SJCRH30 (cell line): ENCODE measurements around the gene SECTM1. TPM values are rescaled to one million over a fixed set of nuclear protein-coding genes. Genes with fewer than 3 reads are reported as not detected.
A peak's percentile ranks its signal among the peaks of the same experiment; 100 is the strongest.
"Not testable (repeated sequence)": the region's sequence is repeated elsewhere in the genome, so short reads cannot be mapped to it uniquely, and the experiment has no call there.

ENCODE experiments used
- DNase-seq, 2 experiments: peaks; one replicate each; pipeline ENCODE4 v3.0.0-alpha.2; 2015 to 2020
- H3K27ac ChIP-seq: fragments of 250-450 bp; sonication (Bioruptor Pico); 2 replicates; pipeline ENCODE4 v1.5.1; 2020; ENCODE audit warnings: mild to moderate bottlenecking, moderate library complexity
- H3K27me3 ChIP-seq: fragments of 250-450 bp; sonication (Bioruptor Pico); 2 replicates; pipeline ENCODE4 v1.5.1; 2020; ENCODE audit warnings: mild to moderate bottlenecking, moderate library complexity
- H3K36me3 ChIP-seq: fragments of 250-450 bp; sonication (Bioruptor Pico); 2 replicates; pipeline ENCODE4 v1.5.1; 2020; ENCODE audit warnings: mild to moderate bottlenecking, moderate library complexity
- H3K4me1 ChIP-seq: fragments of 250-450 bp; sonication (Bioruptor Pico); 2 replicates; pipeline ENCODE4 v1.5.1; 2020; ENCODE audit warnings: mild to moderate bottlenecking, moderate library complexity
- H3K4me3 ChIP-seq: fragments of 250-450 bp; sonication (Bioruptor Pico); 2 replicates; pipeline ENCODE4 v1.5.1; 2020; ENCODE audit warnings: mild to moderate bottlenecking, moderate library complexity
- H3K9me3 ChIP-seq: fragments of 250-450 bp; sonication (Bioruptor Pico); replicated peaks from 2 replicates; pipeline ENCODE4 v1.5.1; 2020; ENCODE audit warnings: mild to moderate bottlenecking, moderate library complexity
- total RNA-seq: library from RNA; depleted of rRNA; stranded (reverse); fragments of >200 nt; shearing (Covaris generic); gene quantifications from 2 replicates; pipeline ENCODE4 v1.2.3, GENCODE V29; 2014; rRNA removed

The SECTM1 gene
- total RNA-seq, result 0.36 and 1.1 TPM in 2 replicates

DNA sequence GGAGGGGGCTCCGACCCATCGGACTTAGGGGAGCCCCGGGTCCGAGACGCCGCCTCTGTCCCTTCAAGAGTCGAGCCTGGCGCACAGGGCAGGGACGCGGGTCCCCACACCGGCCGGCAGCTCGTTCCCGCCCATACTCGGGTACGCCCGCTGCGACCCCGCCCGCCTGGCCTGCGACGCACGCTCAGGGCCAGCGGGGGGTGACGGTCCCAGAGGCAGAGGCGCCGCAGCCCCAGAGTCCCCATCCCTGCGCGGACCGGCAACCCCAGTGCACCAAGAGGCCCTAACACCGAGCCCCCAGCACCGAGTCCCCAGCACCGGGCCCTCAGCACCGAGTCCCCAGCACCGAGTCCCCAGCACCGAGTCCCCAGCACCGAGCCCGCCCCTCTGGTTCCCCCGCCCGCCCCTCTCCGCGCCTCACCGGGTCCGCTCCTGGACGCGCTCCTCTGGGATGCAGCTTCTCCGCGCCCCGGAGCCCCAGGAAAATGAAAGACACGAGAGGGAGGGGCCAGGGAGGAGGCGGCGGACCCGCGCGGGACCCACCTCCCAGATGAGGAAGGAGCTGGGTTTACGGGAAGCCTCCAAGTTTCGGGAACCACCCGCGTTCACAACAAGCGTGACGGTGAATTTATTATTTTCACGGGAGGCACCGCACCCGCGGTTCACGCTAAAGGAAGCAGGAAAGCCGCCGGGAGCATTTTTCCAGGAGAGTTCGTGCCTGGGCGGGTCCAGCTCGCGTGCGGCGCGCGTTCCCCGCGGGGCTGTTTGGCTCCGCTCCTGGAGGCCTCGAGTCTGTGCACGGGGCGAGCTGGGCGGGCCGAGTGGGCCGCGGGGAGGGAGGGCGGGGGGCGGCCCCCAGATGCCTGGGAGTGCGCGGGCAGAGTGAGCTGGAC, at the start of gene SECTM1:
Gene SECTM1, minus strand, starts transcription at position 488 of the 893 bp plus-strand sequence. CDS start 6,526 bp downstream, outside the sequence.
- Histone ChIP-seq H3K27ac (no peak within 1 kb of the TSS), H3K4me1 (peaks cover 70% of the 10 kb centered on the region), H3K27me3 (no peaks in the 10 kb centered on the region), H3K36me3 (no peaks in the 10 kb centered on the region), H3K9me3 (no peaks in the 10 kb centered on the region), H3K4me3 (peak within 1 kb of the TSS; percentile 19; the same call in 1 of the 2 replicates)
- no peak for DNase-seq

- Histone ChIP-seq H3K4me3 (no peak overlapping the region), H3K27ac (no peak overlapping the region), H3K4me1 (peaks cover 54% of the 10 kb centered on the region), H3K27me3 (peaks cover 5% of the 10 kb centered on the region), H3K9me3 (no peaks in the 10 kb centered on the region), H3K36me3 (no peaks in the 10 kb centered on the region)
- no peak for DNase-seq
These were observed 49.3 kb upstream of the SECTM1 start for GRCh38 chr17:82382933-82383255.

DNA sequence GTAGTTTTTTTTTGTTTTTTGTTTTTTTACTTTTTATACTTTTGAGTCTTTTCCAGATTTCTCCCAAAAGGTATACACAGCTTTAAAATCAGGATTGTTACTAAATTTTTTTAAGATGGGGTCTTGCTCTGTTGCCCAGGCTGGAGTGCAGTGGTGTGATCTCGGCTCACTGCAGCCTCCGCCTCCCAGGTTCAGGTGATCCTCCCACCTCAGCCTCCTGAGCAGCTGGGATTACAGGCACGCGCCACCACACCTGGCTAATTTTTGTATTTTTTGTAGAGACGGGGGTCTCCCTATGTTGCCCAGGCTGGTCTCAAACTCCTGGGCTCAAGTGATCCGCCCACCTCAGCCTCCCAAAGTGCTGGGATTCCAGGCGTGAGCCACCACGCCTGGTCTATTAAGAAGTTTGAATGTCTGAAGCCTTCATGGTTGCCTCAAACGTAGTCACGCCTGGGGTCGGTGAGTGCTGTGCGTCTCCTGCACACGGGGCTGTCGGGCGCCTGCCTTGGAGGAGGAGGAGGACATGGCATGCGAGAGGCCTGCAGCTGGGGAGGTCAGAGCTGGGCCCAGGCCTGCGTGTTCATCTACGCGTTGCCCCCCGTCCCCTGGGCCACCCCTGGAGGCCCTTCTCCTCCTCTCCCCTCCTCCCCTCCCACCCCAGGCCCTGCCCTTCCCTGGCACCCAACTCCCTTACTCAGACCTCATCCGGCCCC, 48.8 kb upstream of the SECTM1 start:
- DNase-seq, H3K4me3 ChIP-seq, H3K27ac ChIP-seq, H3K36me3 ChIP-seq, H3K9me3 ChIP-seq, H3K27me3 ChIP-seq: not testable (repeated sequence)
- peaks cover 49% of the 10 kb centered on the region for H3K4me1 ChIP-seq

GRCh38 chr17:82381703-82382009, 48.1 kb upstream of the SECTM1 start:
- not testable (repeated sequence) for H3K36me3 ChIP-seq, H3K4me3 ChIP-seq, DNase-seq, H3K27ac ChIP-seq, H3K27me3 ChIP-seq, H3K9me3 ChIP-seq
- H3K4me1 ChIP-seq, result peaks cover 41% of the 10 kb centered on the region

DNA sequence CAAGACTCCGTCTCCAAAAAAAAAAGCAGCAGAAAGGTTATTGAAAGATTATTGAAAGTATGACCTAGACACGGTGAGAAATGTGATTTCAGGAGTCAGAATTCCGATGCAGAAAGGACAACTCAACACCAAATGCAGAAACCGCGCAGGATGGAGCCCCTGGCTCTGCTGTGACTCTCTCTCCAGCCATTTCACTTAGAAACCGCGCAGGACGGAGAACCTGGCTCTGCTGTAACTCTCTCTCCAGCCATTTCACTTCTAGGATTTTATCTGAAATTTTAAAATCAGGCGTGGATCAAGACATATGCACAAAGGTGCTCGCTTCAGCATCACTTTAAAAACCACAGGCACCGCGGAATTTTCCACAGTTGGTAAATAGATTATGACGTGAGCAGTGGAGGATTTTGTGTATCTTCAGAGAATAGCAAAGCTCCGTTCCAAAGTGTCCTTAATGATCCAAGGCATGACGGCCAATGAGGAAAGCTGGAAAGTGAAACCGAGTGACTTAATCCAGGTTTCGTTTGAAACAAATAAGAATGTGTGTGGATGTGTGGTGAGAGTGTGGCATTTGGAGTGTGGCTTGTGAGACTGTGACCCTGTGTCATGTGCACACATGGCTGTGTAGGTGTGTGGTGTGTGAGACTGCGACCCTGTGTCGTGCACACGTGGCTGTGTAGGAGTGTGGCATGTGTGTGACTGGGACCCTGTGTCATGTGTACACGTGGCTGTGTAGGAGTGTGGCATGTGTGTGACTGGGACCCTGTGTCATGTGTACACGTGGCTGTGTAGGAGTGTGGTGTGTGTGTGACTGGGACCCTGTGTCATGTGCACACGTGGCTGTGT, 47.5 kb upstream of the SECTM1 start:
- H3K27ac ChIP-seq, result no peak overlapping the region
- peaks cover 37% of the 10 kb centered on the region for H3K4me1 ChIP-seq
- H3K9me3 ChIP-seq, result no peaks in the 10 kb centered on the region
- H3K4me3 ChIP-seq, result peak overlapping the region; percentile 2; the same call in 1 of the 2 replicates
- H3K36me3 ChIP-seq, result no peaks in the 10 kb centered on the region
- H3K27me3 ChIP-seq, result no peaks in the 10 kb centered on the region
- peak in 1 of 2 experiments; percentile 61 for DNase-seq

- H3K9me3 ChIP-seq, result no peaks in the 10 kb centered on the region
- no peaks in the 10 kb centered on the region for H3K27me3 ChIP-seq
- H3K36me3 ChIP-seq, result no peaks in the 10 kb centered on the region
- H3K4me1 ChIP-seq, result peaks cover 15% of the 10 kb centered on the region
- no peak overlapping the region for H3K27ac ChIP-seq
- H3K4me3 ChIP-seq, result no peak overlapping the region
- DNase-seq, result no peak
These were observed 45.1 kb upstream of the SECTM1 start for GRCh38 chr17:82378741-82379021.

- no peak overlapping the region for H3K4me3 ChIP-seq
- H3K27ac ChIP-seq, result no peak overlapping the region
- H3K27me3 ChIP-seq, result no peaks in the 10 kb centered on the region
- no peaks in the 10 kb centered on the region for H3K36me3 ChIP-seq
- DNase-seq, result no peak
- H3K4me1 ChIP-seq, result peaks cover 12% of the 10 kb centered on the region
- no peaks in the 10 kb centered on the region for H3K9me3 ChIP-seq
These were observed 44.6 kb upstream of the SECTM1 start for GRCh38 chr17:82377924-82378740.

GRCh38 chr17:82377294-82377693, 43.7 kb upstream of the SECTM1 start:
- peaks cover 12% of the 10 kb centered on the region for H3K4me1 ChIP-seq
- H3K36me3 ChIP-seq, H3K27ac ChIP-seq, H3K9me3 ChIP-seq, H3K27me3 ChIP-seq, H3K4me3 ChIP-seq, DNase-seq: not testable (repeated sequence)

DNA sequence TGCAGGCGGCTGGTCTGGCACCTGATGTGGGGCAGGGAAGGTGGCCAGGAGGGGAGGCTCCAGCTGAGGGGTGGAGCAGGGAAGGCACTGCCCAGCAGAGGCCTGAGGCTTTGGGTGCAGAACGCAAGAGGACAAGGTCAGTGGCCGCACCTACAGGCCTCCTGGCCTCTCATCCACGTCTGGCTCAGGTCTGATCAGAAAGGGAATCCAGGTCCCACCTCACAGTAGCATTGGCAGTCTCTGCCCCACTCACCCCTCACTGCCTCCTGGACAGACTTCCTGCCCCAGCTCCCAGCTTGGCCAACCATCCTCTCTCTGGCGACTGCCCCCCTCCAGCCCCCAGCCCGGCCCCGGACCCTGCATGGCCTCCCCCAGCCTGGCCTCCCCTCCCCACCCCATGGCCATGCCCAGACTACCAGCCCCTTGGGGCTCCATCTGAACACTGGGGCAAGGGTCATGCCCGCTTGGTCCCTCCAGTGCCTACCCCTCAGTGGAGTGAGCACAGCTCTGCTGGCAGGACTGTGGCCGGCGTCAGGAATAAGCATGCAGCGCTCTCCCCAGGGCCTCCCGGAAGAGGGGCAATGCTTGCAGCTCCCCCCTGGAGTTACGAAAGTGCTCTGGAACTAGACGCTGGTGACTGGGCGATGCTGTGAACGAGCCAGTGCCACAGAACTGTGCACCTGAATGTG, 42.6 kb upstream of the SECTM1 start:
- H3K27ac ChIP-seq, result no peak overlapping the region
- peaks cover 12% of the 10 kb centered on the region for H3K4me1 ChIP-seq
- H3K9me3 ChIP-seq, result no peaks in the 10 kb centered on the region
- DNase-seq, result peak in 1 of 2 experiments; percentile 19
- no peaks in the 10 kb centered on the region for H3K36me3 ChIP-seq
- H3K4me3 ChIP-seq, result no peak overlapping the region
- H3K27me3 ChIP-seq, result no peaks in the 10 kb centered on the region

DNA sequence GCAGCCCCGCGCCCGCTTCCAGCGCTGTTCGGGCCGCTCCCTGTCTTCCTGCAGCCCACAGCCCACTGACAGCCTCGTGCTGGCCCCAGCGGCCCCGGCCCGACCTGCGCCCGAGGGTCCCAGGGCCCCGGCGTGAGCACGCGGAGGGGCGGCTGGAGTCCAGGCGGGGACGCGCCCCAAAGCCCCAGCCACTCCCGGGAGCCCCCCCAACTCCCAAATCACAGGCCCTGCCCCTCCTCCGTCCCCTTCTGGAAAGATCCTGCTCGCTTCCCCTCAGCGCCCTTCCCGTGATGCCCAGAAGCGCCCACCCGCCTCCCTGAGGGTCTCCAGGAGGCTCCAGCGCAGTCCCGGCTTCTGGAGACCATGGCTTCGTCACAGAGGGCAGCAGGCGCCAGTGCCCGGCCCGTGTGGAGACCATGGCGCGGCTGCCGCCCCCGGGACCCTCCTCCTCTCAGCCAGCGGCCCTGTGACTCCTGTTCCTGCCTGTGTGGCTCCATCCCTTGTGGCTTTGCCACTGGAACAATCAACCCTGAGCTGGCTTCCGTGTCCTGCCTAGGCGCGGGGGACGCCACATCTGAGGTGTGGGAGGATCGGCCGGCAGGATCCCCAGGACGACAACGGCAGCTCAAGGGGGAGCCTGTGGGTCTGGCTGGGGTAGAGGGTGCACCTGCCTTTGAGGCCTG, 41.9 kb upstream of the SECTM1 start:
- peak in 1 of 2 experiments; percentile 8 for DNase-seq
- H3K9me3 ChIP-seq, result no peaks in the 10 kb centered on the region
- H3K36me3 ChIP-seq, result no peaks in the 10 kb centered on the region
- H3K4me3 ChIP-seq, result no peak overlapping the region
- peaks cover 10% of the 10 kb centered on the region for H3K4me1 ChIP-seq
- H3K27ac ChIP-seq, result no peak overlapping the region
- H3K27me3 ChIP-seq, result no peaks in the 10 kb centered on the region

DNA sequence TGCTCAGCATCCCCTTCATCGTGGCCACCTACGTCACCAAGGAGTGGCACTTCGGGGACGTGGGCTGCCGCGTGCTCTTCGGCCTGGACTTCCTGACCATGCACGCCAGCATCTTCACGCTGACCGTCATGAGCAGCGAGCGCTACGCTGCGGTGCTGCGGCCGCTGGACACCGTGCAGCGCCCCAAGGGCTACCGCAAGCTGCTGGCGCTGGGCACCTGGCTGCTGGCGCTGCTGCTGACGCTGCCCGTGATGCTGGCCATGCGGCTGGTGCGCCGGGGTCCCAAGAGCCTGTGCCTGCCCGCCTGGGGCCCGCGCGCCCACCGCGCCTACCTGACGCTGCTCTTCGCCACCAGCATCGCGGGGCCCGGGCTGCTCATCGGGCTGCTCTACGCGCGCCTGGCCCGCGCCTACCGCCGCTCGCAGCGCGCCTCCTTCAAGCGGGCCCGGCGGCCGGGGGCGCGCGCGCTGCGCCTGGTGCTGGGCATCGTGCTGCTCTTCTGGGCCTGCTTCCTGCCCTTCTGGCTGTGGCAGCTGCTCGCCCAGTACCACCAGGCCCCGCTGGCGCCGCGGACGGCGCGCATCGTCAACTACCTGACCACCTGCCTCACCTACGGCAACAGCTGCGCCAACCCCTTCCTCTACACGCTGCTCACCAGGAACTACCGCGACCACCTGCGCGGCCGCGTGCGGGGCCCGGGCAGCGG, 41.2 kb upstream of the SECTM1 start:
- DNase-seq, result peak in 1 of 2 experiments; percentile 6

GRCh38 chr17:82373731-82374625, 40.4 kb upstream of the SECTM1 start:
- no peaks in the 10 kb centered on the region for H3K36me3 ChIP-seq

More for the DNA sequence above, 41.2 kb upstream of the SECTM1 start:
- H3K4me3 ChIP-seq, result no peak overlapping the region
- no peaks in the 10 kb centered on the region for H3K36me3 ChIP-seq
- H3K27me3 ChIP-seq, result no peaks in the 10 kb centered on the region
- H3K9me3 ChIP-seq, result no peaks in the 10 kb centered on the region
- peaks cover 5% of the 10 kb centered on the region for H3K4me1 ChIP-seq
- no peak overlapping the region for H3K27ac ChIP-seq

More at GRCh38 chr17:82373731-82374625, 40.4 kb upstream of the SECTM1 start:
- Histone ChIP-seq H3K27me3 (no peaks in the 10 kb centered on the region), H3K4me1 (peaks cover 5% of the 10 kb centered on the region), H3K27ac (no peak overlapping the region), H3K4me3 (no peak overlapping the region), H3K9me3 (no peaks in the 10 kb centered on the region)
- peak in 1 of 2 experiments; percentile 8 for DNase-seq
